ENCODE measurements around the gene WWOX.
"Not testable (repeated sequence)": the region's sequence is repeated elsewhere in the genome, so short reads cannot be mapped to it uniquely, and the experiment has no call there.

WWOX gene

DNA sequence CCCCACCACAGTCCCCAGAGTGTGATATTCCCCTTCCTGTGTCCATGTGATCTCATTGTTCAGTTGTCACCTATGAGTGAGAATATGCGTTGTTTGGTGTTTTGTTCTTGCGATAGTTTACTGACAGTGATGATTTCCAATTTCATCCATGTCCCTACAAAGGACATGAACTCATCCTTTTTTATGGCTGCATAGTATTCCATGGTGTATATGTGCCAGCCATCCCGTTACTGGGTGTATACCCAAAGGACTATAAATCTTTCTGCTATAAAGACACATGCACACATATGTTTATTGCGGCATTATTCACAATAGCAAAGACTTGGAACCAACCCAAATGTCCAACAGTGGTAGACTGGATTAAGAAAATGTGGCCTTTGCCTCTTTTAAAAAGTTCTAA, 952.7 kb downstream of the WWOX start:
- DNase-seq, result not testable (repeated sequence)

DNA sequence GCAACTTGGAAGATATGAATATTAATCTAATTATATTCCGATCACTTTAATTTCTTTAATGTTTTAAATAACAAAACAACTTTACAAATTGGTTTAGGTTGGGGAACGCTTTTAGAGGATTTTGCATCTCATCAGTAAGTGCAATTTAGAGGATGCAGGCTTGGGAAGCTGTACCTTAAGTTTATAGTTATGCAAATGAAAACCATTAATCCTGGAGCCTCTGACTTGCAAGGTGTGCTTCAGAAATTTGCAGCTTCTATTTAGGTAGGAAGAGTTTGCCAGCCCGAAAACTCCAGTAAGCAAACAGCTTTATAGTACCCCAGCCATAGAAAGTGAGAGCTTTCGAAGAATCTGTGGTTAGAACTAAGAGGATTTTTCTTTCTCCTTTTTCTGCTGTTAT, 954.1 kb downstream of the WWOX start:
- DNase-seq, result no peak

DNA sequence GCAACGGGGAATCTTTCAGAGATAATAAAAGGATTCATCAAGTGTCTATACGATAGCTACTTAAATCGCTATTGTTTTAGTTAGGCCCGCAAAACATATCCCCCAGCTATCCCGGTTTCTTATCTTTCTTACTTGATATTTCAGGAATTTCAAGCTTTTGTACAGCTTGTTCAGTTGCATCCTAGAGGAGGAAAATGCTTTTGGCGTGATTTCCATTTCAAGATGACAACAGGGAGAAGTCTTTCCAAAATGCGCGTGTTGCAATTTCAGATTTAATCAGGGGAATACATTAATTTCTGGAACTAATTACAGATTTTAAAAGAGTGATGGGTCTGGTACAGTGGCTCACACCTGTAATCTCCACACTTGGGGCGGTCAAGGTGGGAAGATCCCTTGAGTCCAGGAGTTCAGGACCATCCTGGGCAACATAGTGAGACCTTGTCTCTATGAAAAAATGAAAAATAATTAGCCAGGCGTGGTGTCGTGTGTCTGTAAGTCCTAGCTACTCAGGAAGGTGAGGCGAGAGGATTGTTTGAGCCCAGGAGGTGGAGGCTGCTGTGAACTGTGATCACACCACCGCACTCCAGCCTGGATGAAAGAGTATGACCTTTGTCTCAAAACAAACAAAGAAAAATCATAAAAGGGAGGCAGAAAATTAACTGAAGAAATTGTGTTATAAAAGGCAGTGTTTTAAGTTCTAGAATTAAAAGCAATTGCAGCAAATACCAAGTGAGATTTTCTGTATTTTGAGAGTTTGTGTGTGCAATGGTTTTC, 954.9 kb downstream of the WWOX start:
- no peak for DNase-seq

DNA sequence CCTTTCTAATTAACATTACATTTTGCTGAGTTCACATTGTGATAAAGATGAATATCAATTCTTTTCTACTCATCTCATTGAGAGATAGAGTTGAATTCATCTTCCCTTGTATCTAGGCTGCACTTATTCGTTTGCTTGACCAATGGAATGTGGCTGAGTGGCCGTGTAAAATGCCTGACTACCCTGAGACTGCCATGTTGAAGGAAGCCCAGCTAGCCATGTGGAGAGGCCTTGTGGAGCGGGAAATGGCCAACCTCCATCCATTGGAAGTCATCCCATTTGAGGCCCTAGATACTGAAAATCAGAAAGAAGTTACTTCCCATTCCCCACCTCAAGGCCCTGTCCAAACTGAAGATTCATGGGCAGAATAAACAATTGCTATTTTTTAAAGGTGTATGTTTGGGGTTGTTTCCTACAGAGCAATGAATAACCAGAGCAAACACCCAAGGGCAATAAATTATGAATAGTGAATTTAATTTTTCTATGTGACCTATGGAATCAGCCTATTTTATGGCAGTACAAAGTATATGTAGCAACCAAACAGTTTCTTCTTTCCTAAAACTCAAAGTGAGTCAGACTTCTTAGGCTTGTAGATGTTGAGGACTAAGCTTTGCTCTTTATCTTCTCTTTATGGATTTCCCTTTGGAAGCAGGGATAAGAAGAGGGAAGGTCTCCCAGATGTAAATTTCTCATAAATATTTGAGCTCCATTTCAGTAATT, 956.0 kb downstream of the WWOX start:
- DNase-seq, result no peak

DNA sequence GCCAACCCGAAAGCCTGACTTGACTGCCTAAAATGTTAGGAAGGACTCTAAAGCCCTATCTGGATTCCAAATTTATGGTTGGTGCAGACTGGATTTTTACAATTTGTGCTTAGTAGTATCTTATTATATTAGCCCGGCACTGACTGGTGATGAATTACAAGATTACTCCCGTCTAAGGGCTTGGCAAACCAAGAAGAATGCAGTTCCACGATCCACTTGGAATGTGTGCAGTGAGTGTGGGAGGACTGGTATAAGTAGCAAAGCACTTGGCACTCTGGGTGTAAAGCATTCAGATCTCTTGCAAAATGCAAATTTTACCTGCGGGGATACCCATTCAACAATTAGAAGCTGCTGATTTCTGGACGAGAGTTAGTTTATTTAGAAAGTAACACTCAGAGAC, 961.7 kb downstream of the WWOX start:
- DNase-seq, result no peak

DNA sequence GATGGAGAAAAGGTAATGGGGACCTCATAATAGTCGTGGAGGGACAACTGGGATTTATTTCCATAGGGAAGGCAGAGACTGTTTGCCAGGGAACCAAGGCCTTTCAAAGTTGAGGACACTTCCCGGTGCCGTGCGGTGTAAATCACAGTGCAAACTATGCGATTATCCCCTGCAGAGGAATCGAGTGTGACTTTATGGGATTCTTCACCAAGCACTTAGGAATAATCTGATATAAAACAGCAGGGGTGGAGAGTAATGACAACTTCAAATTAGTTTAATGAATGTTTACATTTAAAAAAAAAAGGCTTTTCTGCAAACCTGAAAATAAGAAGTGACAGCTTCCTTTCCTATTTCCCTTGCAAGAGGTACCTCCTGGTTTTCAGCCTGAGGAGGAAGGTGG, 962.9 kb downstream of the WWOX start:
- DNase-seq, result no peak

DNA sequence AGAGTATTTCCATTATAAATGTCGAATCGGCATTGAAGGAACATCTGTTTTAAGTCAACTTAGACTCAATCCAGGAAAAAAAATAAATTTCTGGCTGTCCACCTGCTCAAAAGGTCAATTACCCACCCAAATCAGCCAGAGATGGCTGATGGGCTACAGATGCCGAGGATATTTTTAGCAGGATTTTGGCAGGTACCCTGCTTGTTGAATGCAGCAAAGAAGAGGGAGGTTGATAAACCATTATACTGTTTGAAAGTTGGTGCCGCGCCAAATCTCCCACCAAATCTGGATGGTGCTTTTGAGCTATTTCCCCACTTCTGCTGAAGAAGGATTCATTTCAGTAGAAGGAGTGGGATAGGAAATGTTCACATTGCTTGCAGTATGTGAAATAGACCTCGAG, 963.4 kb downstream of the WWOX start:
- DNase-seq, result no peak

DNA sequence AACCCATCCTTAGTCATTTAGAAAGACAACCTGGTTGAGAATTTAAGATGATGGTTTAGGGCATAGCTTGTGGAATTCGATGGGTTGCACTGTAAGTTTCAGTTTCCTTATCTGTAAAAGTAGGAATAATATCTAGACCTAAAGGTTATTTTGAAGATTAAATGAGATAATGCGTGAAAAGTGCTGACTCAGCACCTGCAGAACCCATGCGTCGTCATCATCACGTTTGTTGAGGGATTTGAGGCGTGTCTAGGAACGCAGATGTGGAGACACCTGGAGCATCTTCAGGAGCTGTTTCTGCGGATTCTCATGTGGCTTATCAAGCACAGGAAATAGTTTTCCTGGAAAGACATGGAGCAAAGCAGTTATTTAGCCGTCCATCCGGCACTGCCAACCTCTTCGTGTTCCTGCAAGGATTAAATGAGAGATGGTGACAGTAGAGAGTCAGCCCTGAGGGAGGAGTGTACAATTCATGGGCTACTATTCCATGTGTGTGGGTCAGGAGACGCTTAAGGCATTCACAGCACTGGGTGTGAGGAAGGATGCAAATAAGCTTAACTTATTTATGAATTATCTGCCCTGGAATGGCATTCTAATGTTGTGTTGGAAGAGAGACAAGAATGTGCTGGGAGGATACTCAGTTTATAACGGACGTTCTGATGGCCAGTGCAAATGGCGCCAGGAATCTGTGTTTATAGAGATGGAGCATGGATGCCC, 965.0 kb downstream of the WWOX start:
- DNase-seq, result no peak

DNA sequence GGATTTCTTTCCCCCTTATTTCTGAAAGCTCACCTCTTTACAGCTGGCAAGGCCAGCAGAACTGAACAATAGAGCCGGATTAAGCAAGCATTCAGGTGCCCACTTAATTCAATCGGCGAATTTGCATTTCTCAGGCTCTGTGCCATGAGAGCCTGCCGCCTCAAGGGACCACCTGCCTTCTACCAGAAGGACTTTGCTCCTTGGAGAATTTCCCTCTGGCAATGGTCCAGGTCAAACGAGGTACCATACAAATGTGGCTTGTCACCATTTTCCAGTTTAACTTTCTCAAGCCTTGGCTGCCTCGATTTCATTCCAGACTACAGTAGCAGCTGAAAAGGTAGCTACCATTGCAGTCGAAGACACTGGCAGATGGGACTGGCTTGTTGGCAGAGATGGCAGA, 967.1 kb downstream of the WWOX start:
- DNase-seq, result no peak

DNA sequence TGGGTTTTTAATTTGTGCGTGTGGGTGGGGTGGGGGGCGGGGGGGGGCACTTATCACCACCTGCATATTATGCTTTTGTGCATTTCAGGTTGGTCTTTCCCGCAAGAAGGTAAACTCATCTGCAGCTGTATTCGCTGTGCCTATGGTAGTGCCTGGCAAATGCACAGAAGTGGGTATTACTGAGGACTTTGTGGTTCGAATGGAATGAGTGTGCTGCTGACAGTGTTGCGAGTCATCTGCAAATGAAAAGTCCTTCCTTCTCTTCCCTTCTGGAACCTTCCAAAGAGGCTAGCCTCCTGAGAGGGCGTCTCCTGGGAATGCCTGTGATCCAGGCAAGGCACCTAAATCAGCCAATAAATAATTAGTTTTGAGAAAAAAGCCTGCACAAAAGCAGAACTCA, 968.1 kb downstream of the WWOX start:
- peak; percentile 38 for DNase-seq

DNA sequence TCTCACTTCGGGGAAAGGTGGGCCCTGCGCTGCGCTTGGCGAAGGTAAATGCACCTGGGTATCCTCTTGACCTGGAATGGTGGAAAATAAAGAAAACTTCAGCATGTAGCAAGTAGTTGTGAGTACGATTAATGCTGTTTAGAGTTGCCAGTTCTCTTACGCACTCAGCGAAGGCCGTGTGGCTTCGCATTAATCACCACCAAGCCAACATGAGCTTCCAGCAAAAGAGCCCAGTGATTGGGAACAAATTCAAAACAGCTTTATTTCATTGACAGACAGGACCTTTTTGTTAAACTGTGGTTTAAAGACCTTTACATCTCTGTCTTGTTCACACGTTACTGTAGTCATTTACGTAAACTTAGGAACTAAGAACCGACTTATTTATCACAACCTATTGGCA, 969.7 kb downstream of the WWOX start:
- DNase-seq, result no peak

DNA sequence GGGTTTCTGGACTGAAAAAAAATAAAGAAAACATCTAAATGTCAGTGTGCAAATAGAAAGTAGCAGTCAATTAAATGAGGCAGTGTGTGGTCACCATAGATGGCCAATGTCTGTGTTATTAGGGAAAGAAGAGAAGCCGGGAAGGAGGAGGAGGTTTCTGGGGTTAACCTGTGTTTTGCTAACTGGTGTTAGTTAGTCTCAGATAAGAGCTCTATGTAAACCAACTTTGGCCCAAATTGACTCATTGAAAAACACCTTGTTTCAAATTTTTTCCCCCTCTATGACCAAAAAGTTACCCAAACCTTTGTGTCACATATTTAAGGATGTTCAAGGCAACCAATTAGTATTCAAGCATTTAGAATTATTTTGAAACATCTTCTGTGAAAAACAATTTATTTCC, 970.2 kb downstream of the WWOX start:
- DNase-seq, result no peak

DNA sequence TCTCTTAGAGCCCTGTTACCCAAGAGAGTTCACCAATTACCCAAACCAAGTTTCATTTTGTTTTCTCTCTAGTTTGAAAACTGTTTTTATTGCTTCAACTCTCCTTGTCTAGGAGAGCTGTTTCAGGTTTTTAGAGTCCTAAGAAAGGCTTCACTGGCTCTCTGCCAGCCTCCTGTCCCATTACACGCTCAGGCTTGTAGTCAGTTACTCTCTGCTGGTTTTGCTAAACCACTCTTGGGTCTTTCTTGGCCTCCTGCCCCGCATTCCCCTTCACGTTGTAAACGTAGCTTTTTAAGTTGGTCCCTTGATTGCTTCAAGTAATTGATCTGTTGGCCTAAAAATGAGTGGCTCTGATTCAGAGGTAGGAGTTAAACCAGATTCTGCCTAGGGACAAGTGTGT, 972.0 kb downstream of the WWOX start:
- DNase-seq, result no peak

DNA sequence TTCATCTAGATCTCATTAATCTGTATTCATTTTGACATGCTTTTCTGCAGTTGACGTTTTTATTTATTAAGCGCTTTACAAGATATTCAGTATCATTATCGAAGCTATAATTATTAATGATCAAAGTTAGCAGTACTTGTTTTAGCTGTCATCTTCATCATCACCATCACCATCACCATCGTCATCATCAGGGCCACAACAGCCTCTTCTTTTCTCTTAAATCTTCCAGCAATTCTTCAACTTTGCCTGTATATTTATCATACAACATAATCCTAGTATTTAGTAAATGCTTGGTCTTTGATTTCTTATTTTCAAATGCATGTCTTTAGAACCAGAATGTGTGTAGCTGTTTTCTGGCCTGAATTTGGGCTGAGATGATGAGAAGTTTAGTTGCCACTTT, 973.1 kb downstream of the WWOX start:
- DNase-seq, result no peak

DNA sequence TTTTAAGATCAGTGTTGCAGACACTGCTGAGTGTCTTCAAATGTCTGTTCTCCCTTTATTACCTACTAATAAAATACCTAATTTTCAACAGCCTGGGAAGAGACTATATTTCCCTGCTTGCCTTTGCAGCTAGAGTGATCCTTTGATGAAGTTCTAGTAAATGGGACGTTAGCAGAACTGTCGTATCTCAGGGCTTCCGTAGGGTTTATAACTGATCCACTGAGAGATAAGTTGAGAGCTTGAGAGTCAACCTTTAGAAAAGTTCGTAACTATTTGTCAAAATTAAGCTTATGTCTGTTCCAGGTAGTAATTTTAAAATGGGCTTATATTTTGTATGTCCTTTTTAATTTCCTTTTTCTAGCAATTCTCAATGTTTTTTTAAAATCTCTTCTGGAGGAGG, 974.1 kb downstream of the WWOX start:
- DNase-seq, result no peak

DNA sequence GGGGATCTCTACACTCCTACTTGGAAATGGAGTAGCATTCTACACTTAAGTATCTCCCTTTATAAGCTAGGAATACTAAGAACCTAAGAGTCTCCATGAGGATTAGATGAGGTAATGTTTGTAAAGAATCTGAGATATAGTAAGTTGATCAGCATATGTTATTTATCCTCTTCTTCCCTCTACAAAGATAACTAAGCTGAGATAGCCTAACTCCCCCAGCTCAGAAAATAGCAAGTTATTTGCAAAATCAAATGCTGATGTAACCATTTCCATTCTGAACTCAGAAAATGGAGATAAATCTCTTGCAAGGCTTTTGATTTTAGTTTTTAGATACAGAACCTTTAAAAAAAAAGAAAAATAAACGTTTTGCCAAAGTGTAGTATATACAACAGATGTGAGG, 975.1 kb downstream of the WWOX start:
- no peak for DNase-seq

DNA sequence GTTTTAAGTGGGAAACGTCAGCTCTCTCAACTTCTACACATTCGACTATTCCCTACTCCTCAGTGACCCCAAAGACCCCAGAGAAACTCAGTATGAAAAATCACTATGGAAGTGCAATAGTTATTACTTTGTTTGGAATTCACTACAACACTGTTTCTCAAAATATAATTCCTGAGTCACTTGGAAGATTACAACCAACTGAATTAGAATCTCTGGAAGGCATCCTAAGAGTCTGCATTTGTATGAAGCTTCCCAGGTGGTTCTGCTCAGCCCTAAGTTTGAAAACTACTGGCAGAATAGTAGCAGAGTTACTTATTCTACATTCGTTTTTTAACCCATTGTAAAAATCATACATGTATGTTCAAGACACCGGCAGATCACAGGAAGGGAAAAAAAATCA, 975.5 kb downstream of the WWOX start:
- no peak for DNase-seq

DNA sequence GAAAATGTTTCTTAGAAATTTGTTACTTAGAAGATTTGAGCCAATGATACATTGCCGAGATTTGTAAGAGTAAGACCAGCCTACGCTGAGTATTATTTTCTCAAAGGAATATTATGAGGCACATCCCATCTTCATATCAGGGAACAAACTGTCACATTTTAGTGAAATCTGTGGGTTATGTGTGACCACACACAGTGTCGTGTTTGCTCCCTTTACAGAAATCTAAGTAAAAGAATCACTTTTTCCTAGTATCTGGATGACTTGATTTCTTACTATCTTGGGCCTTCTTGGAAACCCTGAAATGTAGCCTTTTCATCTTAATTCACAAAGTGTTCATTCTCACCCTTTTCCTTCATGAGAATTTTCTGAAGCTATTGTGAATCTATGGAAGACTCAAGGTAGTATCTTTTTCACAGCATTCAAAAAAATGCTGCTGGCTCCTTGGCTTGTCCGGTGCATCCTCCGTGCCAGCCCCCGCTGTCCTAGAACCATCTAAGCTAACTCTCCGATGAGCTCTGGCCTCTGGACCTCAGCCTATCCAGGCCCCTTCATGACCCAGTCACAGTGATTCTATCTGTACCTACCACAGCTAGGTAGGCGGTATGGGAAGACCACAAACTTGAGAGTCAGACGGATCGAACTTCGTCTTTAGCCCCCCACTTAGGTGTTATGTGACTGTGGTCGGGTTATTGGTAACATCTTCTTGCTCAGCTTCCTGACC, 976.8 kb downstream of the WWOX start:
- no peak for DNase-seq

DNA sequence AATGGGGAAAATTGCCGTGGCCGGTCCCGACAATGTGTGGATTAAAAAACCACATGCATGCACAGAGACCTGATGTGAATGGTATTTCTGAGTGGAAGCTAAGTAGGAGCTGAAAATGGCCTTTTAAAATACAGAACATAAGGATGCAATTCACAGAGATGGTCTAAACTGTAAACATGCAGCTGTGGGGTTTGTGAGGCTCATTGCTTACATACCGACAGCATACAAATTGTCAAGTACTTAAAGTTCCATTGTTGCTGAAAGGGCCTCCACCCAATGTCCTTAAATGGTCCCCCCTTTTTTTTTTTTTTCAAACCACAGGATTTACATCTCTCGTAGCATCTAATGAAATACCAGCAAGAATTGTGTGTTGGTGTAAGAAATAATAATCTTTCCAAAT, 977.9 kb downstream of the WWOX start:
- DNase-seq, result no peak

DNA sequence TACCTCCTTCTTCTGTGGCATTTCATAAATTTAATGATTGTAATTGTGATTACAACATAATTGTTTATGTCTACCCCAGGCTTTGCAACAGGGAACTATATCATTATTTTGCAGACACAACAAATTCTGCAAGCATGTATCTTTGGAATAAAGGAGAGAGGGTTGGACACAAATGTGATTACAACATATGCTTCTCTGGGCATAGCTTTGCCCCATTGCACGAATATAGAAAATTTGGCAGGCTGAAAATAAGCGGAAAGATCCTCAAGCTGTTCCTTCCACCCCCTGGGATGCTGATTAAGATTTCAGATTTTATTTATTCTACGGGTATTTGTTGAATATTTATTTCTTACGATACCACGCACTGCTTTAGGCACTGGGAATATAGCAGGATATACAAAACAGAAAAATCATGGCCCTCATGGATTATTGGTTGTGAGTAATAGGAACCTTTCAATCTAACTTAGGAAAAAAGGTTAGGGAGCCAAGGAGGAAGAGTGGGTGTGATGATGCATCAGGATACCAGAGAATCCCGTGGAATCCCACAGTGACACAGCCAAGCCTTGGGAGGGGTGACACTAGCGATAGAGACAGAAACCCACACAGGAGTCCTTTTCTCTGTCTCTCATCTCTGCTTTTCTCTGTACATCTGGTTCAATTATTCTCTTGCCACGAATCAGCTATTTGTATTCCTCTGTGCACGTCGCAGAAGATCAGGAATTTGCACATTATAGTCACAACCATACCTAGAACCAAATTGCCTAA, 980.4 kb downstream of the WWOX start:
- no peak for DNase-seq

DNA sequence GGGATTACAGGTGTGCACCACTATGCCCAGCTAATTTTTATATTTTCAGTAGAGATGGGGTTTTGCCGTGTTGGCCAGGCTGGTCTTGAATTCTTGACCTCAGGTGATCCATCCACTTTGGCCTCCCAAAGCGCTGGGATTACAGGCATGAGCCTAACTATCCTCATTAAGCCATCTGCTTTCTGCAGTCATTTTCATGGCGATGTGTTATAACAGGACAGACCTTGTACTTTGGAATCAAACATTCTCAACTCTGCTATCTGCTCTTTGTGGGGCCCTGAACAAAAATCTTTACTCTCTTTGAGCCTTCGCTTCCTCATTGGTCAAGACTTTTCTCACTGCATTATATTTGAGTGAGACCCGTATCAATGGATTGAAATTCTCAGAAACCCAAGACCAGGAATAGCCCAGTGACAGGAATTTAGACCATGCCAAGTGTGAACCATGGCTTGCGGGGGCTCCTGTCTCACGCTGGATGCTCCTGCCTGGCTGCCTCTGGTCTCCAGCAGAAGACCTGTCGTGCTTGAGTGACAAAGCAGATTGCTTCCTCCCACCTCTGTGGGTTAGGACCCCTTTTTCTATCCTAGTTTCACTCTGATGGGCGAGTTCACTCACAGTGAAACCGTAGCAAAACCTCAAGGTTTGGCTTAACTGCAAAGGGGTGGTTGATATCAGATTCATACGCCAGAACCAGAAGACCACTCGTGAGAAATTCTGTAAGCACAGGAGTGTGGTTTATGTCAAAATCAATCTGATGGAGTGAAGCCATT, 982.0 kb downstream of the WWOX start:
- DNase-seq, result no peak

DNA sequence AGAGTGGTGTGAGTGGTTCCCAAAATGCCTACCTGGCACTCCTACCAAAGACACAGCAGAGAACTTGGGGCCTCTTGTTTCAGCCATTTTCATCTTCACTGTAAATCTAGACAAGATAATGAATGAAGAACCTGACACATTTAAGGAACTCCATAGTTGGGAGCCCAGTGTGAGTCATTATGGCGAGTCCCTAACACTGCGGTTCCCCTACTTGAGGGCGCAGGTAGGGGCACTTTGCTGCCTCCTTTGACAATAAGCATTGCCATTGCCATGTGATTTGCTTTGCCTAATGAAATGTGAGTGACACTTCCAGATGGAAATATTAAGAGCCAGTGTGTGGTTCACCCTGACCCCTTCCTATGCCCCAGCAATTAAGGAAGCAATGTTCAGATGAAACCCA, 983.5 kb downstream of the WWOX start:
- DNase-seq, result no peak

All from fibroblast of skin of back (primary cell).